ENCODE measurements around the gene COQ10B. TPM values are rescaled to one million over a fixed set of nuclear protein-coding genes. Genes with fewer than 3 reads are reported as not detected.

Gene COQ10B
- total RNA-seq, 5 donors from 2014 or later (not counting 1 experiment from before 2014, with no cell fraction given): 27.3 to 51.4 (median 28.0) TPM

- no peak for DNase-seq
- Histone ChIP-seq H3K9me3 (no peaks in the 10 kb centered on the region), H3K27me3 (replicated peaks in 1 of 2; ENCODE audit: control insufficient read depth in 2 of 2, extremely low read depth in 1 of 2, insufficient read depth in 2 of 2, low read length in 1 of 2) (no peaks in the 10 kb centered on the region), H3K36me3 (ENCODE audit: control insufficient read depth in 2 of 2, extremely low read depth in 1 of 2, insufficient read depth in 1 of 2, low read length in 1 of 2) (peaks cover 0 to 53% of the 10 kb centered on the region in 2 donors), H3K27ac (ENCODE audit: low read length) (no peak overlapping the region), H3K4me3 (ENCODE audit: control insufficient read depth in 1 of 2, extremely low read depth in 1 of 2, low read length in 1 of 2) (no peak overlapping the region), H3K4me1 (ENCODE audit: control insufficient read depth in 1 of 2, extremely low read depth in 1 of 2, insufficient read depth in 2 of 2, low read length in 2 of 2) (peaks cover 16 to 24% of the 10 kb centered on the region in 2 experiments)
- Mint-ChIP-seq H3K9me3 (no peaks in the 10 kb centered on the region), H3K27ac (peak overlapping the region; percentile 48 to 98), H3K27me3 (no peaks in the 10 kb centered on the region), H3K4me3 (peak overlapping the region in 1 of 3 donors; percentile 92), H3K4me1 (peaks cover 50 to 54% (median 52%) of the 10 kb centered on the region in 3 donors), H3K36me3 (peaks cover 36% of the 10 kb centered on the region)
- CTCF ChIA-PET: interaction anchor here in 1 of 2 donors (0.5 to 0.7 kb wide), 2 partner anchors 39 to 391 kb away, joined by 3 to 4 read pairs; no protein-coding TSS in a partner anchor
- POLR2A ChIA-PET: interaction anchor here in 1 of 2 donors (1.8 kb wide), 1 partner anchor 44 kb away, joined by 5 read pairs; no protein-coding TSS in a partner anchor
- ATAC-seq (replicated peaks in 1 of 4): no peak
Observed at GRCh38 chr2:197496695-197497094, 43.3 kb downstream of the COQ10B start.

GRCh38 chr2:197497326-197497725, 44.0 kb downstream of the COQ10B start:
- H3K27me3 ChIP-seq (replicated peaks in 1 of 2; ENCODE audit: control insufficient read depth in 2 of 2, extremely low read depth in 1 of 2, insufficient read depth in 2 of 2, low read length in 1 of 2): no peaks in the 10 kb centered on the region
- ATAC-seq (replicated peaks in 1 of 4) (no peak), DNase-seq (no peak)
- no peaks in the 10 kb centered on the region for H3K9me3 ChIP-seq
- H3K4me1 Mint-ChIP-seq: peaks cover 56 to 60% (median 59%) of the 10 kb centered on the region in 3 donors
- WGBS (ENCODE audit: insufficient coverage): no CpG with 5 or more reads among the region's 2 CpGs
- H3K27ac Mint-ChIP-seq: peak overlapping the region; percentile 88 to 98
- POLR2A ChIA-PET: interaction anchor here (0.6 to 1.8 kb wide), 4 partner anchors 8 to 45 kb away, joined by 3 to 5 read pairs (median 4); partner anchors contain the start of gene MOB4 (in 1 of the 2)
- CTCF ChIA-PET: interaction anchor here in 1 of 2 donors (0.5 to 0.7 kb wide), 2 partner anchors 38 to 391 kb away, joined by 3 to 4 read pairs; no protein-coding TSS in a partner anchor
- peaks cover 37% of the 10 kb centered on the region for H3K36me3 Mint-ChIP-seq
- H3K27ac ChIP-seq (ENCODE audit: low read length): peak overlapping the region; percentile 98
- no peaks in the 10 kb centered on the region for H3K27me3 Mint-ChIP-seq
- no peaks in the 10 kb centered on the region for H3K9me3 Mint-ChIP-seq
- no peak overlapping the region for H3K4me3 ChIP-seq (ENCODE audit: control insufficient read depth in 1 of 2, extremely low read depth in 1 of 2, low read length in 1 of 2)
- peak overlapping the region; percentile 92 to 97 (median 95) for H3K4me3 Mint-ChIP-seq
- H3K36me3 ChIP-seq (ENCODE audit: control insufficient read depth in 2 of 2, extremely low read depth in 1 of 2, insufficient read depth in 1 of 2, low read length in 1 of 2): peaks cover 0 to 50% of the 10 kb centered on the region in 2 donors
- H3K4me1 ChIP-seq (ENCODE audit: control insufficient read depth in 1 of 2, extremely low read depth in 1 of 2, insufficient read depth in 2 of 2, low read length in 2 of 2): peaks cover 22 to 30% of the 10 kb centered on the region in 2 experiments

DNA sequence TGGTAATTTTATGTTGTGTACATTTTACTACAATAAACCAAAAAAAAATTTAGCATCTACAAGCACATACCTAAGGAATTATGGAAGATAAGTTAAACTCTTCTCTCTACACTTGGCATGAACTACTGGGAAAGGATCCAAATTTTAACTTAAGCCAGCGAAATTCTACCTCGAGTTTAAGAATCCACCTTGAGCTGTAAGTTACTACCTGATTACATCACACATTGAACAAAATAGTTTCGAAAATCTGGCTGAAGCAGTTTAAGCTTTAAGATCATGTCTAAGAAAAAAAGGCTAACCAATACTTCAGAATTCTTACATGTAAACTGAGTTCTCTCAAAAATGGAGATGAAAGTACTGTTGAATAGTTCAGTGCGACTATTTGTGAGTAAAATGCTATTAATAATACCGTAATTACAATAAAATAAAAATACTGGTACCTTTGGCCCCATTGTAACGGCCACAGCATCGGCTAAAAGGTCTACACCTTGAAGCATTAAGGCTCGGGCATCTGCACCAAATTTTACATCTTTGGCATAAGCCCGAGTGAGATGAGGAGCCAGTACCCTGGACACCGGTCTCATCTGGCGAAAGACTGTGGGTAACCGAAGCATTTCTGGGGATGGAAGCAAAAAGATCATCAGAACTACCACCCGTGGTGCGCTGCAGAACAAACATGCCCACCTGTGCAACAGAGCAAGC, 45.0 kb downstream of the COQ10B start:
- CTCF ChIA-PET: no interaction called here
- POLR2A ChIA-PET: interaction anchor here (0.6 to 2.7 kb wide), 10 partner anchors 8 to 214 kb away, joined by 3 to 36 read pairs (median 4); partner anchors contain the start of genes MOB4 (in 2 of the 2), COQ10B (in 1 of the 2) and SF3B1 (in 1 of the 2)
- Mint-ChIP-seq H3K4me1 (peaks cover 62 to 66% (median 63%) of the 10 kb centered on the region in 3 donors), H3K27ac (peak overlapping the region; percentile 88 to 98), H3K9me3 (no peaks in the 10 kb centered on the region), H3K36me3 (peaks cover 35% of the 10 kb centered on the region), H3K4me3 (peak overlapping the region; percentile 92 to 97 (median 95)), H3K27me3 (no peaks in the 10 kb centered on the region)
- 5% methylated on average over 9 of the region's 14 CpGs for WGBS (ENCODE audit: insufficient coverage)
- H3K4me3 ChIP-seq (ENCODE audit: control insufficient read depth in 1 of 2, extremely low read depth in 1 of 2, low read length in 1 of 2): peak overlapping the region; percentile 64 to 91
- H3K27me3 ChIP-seq (replicated peaks in 1 of 2; ENCODE audit: control insufficient read depth in 2 of 2, extremely low read depth in 1 of 2, insufficient read depth in 2 of 2, low read length in 1 of 2): no peaks in the 10 kb centered on the region
- peak overlapping the region; percentile 98 for H3K27ac ChIP-seq (ENCODE audit: low read length)
- ATAC-seq (replicated peaks in 1 of 4) (no peak), DNase-seq (peak in 2 of 35 experiments; percentile 18)
- H3K9me3 ChIP-seq: no peaks in the 10 kb centered on the region
- H3K4me1 ChIP-seq (ENCODE audit: control insufficient read depth in 1 of 2, extremely low read depth in 1 of 2, insufficient read depth in 2 of 2, low read length in 2 of 2): peaks cover 23 to 31% of the 10 kb centered on the region in 2 experiments
- peaks cover 0 to 41% of the 10 kb centered on the region in 2 donors for H3K36me3 ChIP-seq (ENCODE audit: control insufficient read depth in 2 of 2, extremely low read depth in 1 of 2, insufficient read depth in 1 of 2, low read length in 1 of 2)

GRCh38 chr2:197498937-197499593, 45.7 kb downstream of the COQ10B start:
- DNase-seq (peak in 30 of 35 experiments; percentile 5 to 50 (median 22)), ATAC-seq (replicated peaks in 1 of 4) (peak in 3 of 4 experiments; percentile 1 to 2 (median 1))
- Mint-ChIP-seq H3K27me3 (no peaks in the 10 kb centered on the region), H3K27ac (peak overlapping the region; percentile 88 to 98), H3K36me3 (peaks cover 37% of the 10 kb centered on the region), H3K4me3 (peak overlapping the region; percentile 92 to 97 (median 95)), H3K9me3 (no peaks in the 10 kb centered on the region), H3K4me1 (peaks cover 66 to 70% (median 69%) of the 10 kb centered on the region in 3 donors)
- H3K27me3 ChIP-seq (replicated peaks in 1 of 2; ENCODE audit: control insufficient read depth in 2 of 2, extremely low read depth in 1 of 2, insufficient read depth in 2 of 2, low read length in 1 of 2): no peaks in the 10 kb centered on the region
- CTCF ChIA-PET: interaction anchor here (0.6 to 1.2 kb wide), 2 partner anchors 14 to 30 kb away, joined by 3 read pairs; no protein-coding TSS in a partner anchor
- no peaks in the 10 kb centered on the region for H3K9me3 ChIP-seq
- peaks cover 23 to 31% of the 10 kb centered on the region in 2 experiments for H3K4me1 ChIP-seq (ENCODE audit: control insufficient read depth in 1 of 2, extremely low read depth in 1 of 2, insufficient read depth in 2 of 2, low read length in 2 of 2)
- under 1% methylated on average over 39 of the region's 46 CpGs for WGBS (ENCODE audit: insufficient coverage)
- H3K4me3 ChIP-seq (ENCODE audit: control insufficient read depth in 1 of 2, extremely low read depth in 1 of 2, low read length in 1 of 2): peak overlapping the region; percentile 64 to 91
- peaks cover 0 to 40% of the 10 kb centered on the region in 2 donors for H3K36me3 ChIP-seq (ENCODE audit: control insufficient read depth in 2 of 2, extremely low read depth in 1 of 2, insufficient read depth in 1 of 2, low read length in 1 of 2)
- POLR2A ChIA-PET: interaction anchor here (0.6 to 2.7 kb wide), 14 partner anchors 8 to 67 kb away, joined by 3 to 36 read pairs (median 4); partner anchors contain the start of genes SF3B1 (in 2 of the 2), COQ10B (in 1 of the 2) and MOB4 (in 1 of the 2)
- H3K27ac ChIP-seq (ENCODE audit: low read length): peak overlapping the region; percentile 98

DNA sequence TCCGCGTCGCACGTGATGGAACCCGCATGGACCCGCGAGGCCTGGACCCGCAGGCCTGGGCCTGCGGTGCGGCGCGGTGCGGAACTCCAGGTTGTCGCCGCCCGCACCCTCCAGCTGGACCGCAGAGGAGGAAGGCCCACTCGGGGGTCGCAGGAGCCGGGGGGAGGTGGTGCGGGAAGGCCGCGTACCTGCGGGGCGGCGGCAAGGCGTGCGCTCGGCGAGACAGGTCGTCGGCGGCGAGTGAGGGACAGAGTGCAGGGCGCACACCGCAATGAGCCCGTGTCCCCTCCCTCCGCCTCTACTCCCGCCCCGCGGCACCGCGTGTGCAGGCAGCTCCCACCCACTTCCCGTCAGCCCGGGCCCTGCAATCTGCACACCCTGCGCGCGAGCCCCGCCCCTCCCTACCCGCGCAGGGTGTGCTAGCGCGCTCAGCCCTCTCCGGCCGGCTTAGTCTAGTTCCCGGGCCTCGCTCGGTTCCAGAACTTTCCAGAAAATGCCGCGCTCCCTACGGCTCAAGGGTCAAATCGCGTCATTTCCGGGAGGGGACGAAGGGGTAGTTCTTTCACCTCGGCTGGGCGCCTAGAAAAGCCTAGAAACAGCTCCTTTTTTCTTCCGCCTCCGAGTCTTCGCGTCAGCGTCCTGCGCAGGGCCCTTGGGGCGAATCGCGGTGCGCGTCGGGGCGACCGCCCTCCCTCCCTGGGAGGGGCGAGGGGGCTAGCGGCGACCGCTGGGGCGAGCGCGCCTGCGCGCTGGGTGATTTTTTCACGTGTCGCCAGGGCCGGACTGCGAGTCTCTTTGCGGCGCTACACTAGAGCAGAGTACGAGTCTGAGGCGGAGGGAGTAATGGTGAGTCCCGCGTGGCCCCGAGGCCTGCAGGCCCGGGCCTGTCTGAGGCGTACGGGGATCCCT, 46.5 kb downstream of the COQ10B start, which contains the start of the genes HSPD1 and HSPE1:
Gene HSPD1 (minus strand): TSS at position 247 of the 909 bp plus-strand sequence. CDS start 992 bp downstream, outside the sequence.
Gene HSPE1 (plus strand): TSS at position 786 of the 909 bp plus-strand sequence. CDS start 58 bp downstream, at position 844.
- H3K9me3 Mint-ChIP-seq: no peaks in the 10 kb centered on the region
- Histone ChIP-seq H3K9me3 (no peaks in the 10 kb centered on the region), H3K4me3 (ENCODE audit: control insufficient read depth in 1 of 2, extremely low read depth in 1 of 2, low read length in 1 of 2) (peak within 1 kb of the TSS; percentile 64 to 91), H3K27me3 (replicated peaks in 1 of 2; ENCODE audit: control insufficient read depth in 2 of 2, extremely low read depth in 1 of 2, insufficient read depth in 2 of 2, low read length in 1 of 2) (no peaks in the 10 kb centered on the region), H3K36me3 (ENCODE audit: control insufficient read depth in 2 of 2, extremely low read depth in 1 of 2, insufficient read depth in 1 of 2, low read length in 1 of 2) (peaks cover 0 to 35% of the 10 kb centered on the region in 2 donors), H3K27ac (ENCODE audit: low read length) (peak within 1 kb of the TSS; percentile 98), H3K4me1 (ENCODE audit: control insufficient read depth in 1 of 2, extremely low read depth in 1 of 2, insufficient read depth in 2 of 2, low read length in 2 of 2) (peaks cover 23 to 31% of the 10 kb centered on the region in 2 experiments)
- peaks cover 37% of the 10 kb centered on the region for H3K36me3 Mint-ChIP-seq
- peak within 1 kb of the TSS; percentile 92 to 97 (median 95) for H3K4me3 Mint-ChIP-seq
- peak; percentile 80 to 90 (median 84) for ATAC-seq (replicated peaks in 1 of 4)
- ChIA-PET CTCF (interaction anchor here (0.6 to 1.6 kb wide), 8 partner anchors 13 to 892 kb away, joined by 3 to 4 read pairs (median 4); partner anchors contain the start of gene COQ10B (in 1 of the 2)), POLR2A (interaction anchor here (0.5 to 2.7 kb wide), 19 partner anchors 9 to 301 kb away, joined by 3 to 36 read pairs (median 4); partner anchors contain the start of genes SF3B1 (in 2 of the 2), COQ10B (in 1 of the 2), MARS2 (in 1 of the 2) and MOB4 (in 1 of the 2))
- H3K27me3 Mint-ChIP-seq: no peaks in the 10 kb centered on the region
- peak within 1 kb of the TSS; percentile 91 to 98 for H3K27ac Mint-ChIP-seq
- DNase-seq: peak; percentile 91 to 98 (median 94)
- under 1% methylated on average over 89 of the region's 104 CpGs for WGBS (ENCODE audit: insufficient coverage)
- H3K4me1 Mint-ChIP-seq: peaks cover 66 to 70% (median 67%) of the 10 kb centered on the region in 3 donors

Data from T-cell (primary cell).